ENCODE measurements around the gene TYMS.
"Not testable (repeated sequence)": the region's sequence is repeated elsewhere in the genome, so short reads cannot be mapped to it uniquely, and the experiment has no call there.

The TYMS gene

GRCh38 chr18:678482-679182, 21.2 kb downstream of the TYMS start:
- FAIRE-seq: no peak

GRCh38 chr18:679516-679915, 22.1 kb downstream of the TYMS start:
- no peak for FAIRE-seq

- FAIRE-seq: no peak
Observed at GRCh38 chr18:680392-680791, 22.9 kb downstream of the TYMS start.

GRCh38 chr18:681985-682384, 24.5 kb downstream of the TYMS start:
- no peak for FAIRE-seq

GRCh38 chr18:682416-682815, 25.0 kb downstream of the TYMS start:
- FAIRE-seq: not testable (repeated sequence)

- no peak for FAIRE-seq
Observed at GRCh38 chr18:682833-683232, 25.4 kb downstream of the TYMS start.

GRCh38 chr18:683531-683930, 26.1 kb downstream of the TYMS start:
- no peak for FAIRE-seq

- FAIRE-seq: no peak
Observed at GRCh38 chr18:685438-685837, 28.0 kb downstream of the TYMS start.

- FAIRE-seq: no peak
Observed at GRCh38 chr18:686339-687111, 29.1 kb downstream of the TYMS start.

- no peak for FAIRE-seq
Observed at GRCh38 chr18:688323-688722, 30.9 kb downstream of the TYMS start.

GRCh38 chr18:692824-693223, 35.4 kb downstream of the TYMS start:
- FAIRE-seq: no peak

GRCh38 chr18:693466-694187, 36.2 kb downstream of the TYMS start:
- no peak for FAIRE-seq

- FAIRE-seq: no peak
Observed at GRCh38 chr18:697012-697411, 39.6 kb downstream of the TYMS start.

- FAIRE-seq: no peak
Observed at GRCh38 chr18:697800-698199, 40.3 kb downstream of the TYMS start.

GRCh38 chr18:703213-703967, 45.9 kb downstream of the TYMS start:
- no peak for FAIRE-seq

GRCh38 chr18:706405-706804, 49.0 kb downstream of the TYMS start:
- FAIRE-seq: no peak

GRCh38 chr18:708096-708495, 50.6 kb downstream of the TYMS start:
- no peak for FAIRE-seq

- FAIRE-seq: no peak
Observed at GRCh38 chr18:709771-710170, 52.3 kb downstream of the TYMS start.

- no peak for FAIRE-seq
Observed at GRCh38 chr18:710418-711300, 53.2 kb downstream of the TYMS start.

GRCh38 chr18:711310-711656, 53.8 kb downstream of the TYMS start:
- FAIRE-seq: no peak

GRCh38 chr18:711657-712400, 54.4 kb downstream of the TYMS start:
- FAIRE-seq: no peak
